NCI-H1092 treated with DMSO at 0.1 percent for 48 hours (cell line): ENCODE measurements around the gene IFIT3.

Experiments used
- DNase-seq: peaks from one replicate; lab custom pipeline; 2025; lab: John Stamatoyannopoulos, UW

IFIT3 gene

GRCh38 chr10:89357975-89358374 is 30.2 kb downstream of the IFIT3 start:
- DNase-seq, result no peak

GRCh38 chr10:89360157-89360556 is 32.4 kb downstream of the IFIT3 start:
- DNase-seq, result no peak

GRCh38 chr10:89362929-89363328 is 35.1 kb downstream of the IFIT3 start:
- DNase-seq, result no peak

- DNase-seq, result no peak
These were observed 36.1 kb downstream of the IFIT3 start for GRCh38 chr10:89363729-89364442.

- no peak for DNase-seq
These were observed 36.7 kb downstream of the IFIT3 start for GRCh38 chr10:89364531-89364930.

GRCh38 chr10:89367529-89367928 is 39.7 kb downstream of the IFIT3 start:
- no peak for DNase-seq

- DNase-seq, result no peak
These were observed 40.3 kb downstream of the IFIT3 start for GRCh38 chr10:89368129-89368528.

- no peak for DNase-seq
These were observed 41.6 kb downstream of the IFIT3 start for GRCh38 chr10:89369156-89370105.

- no peak for DNase-seq
These were observed 43.3 kb downstream of the IFIT3 start for GRCh38 chr10:89371079-89371478.

- DNase-seq, result no peak
These were observed 44.2 kb downstream of the IFIT3 start for GRCh38 chr10:89371987-89372386.

GRCh38 chr10:89373916-89374711 is 46.3 kb downstream of the IFIT3 start:
- peak; percentile 16 for DNase-seq

- DNase-seq, result no peak
These were observed 46.9 kb downstream of the IFIT3 start for GRCh38 chr10:89374713-89375141.

GRCh38 chr10:89377705-89378637 is 50.2 kb downstream of the IFIT3 start, which contains the start of gene IFIT1B:
Gene IFIT1B (plus strand): TSS chr10:89378056. CDS start chr10:89378136, 80 bp downstream.
- DNase-seq, result no peak

GRCh38 chr10:89379103-89379502 is 51.3 kb downstream of the IFIT3 start:
- DNase-seq, result no peak

- no peak for DNase-seq
These were observed 55.0 kb downstream of the IFIT3 start for GRCh38 chr10:89382757-89383156.

- no peak for DNase-seq
These were observed 56.9 kb downstream of the IFIT3 start for GRCh38 chr10:89384474-89385340.

- no peak for DNase-seq
These were observed 61.0 kb downstream of the IFIT3 start for GRCh38 chr10:89388806-89389205.

GRCh38 chr10:89389254-89389653 is 61.5 kb downstream of the IFIT3 start:
- peak; percentile 2 for DNase-seq
